SU-DHL-6 (cell line): ENCODE results near the gene PLAC8L1.

Experiments
- EZH2phosphoT487 ChIP-seq: fragments of 200-600 bp; sonication (generic), shearing (Covaris generic); conservative IDR thresholded peaks from 2 replicates; pipeline ENCODE4 v1.6.1; 2018; ENCODE audit warnings: mild to moderate bottlenecking, antibody characterized with exemption, low read length, moderate library complexity, mixed read lengths
- TF ChIP-seq, protein P1 (sequence below): fragments of 200-600 bp; sonication (generic); IDR thresholded peaks from one replicate; pipeline ENCODE4 v1.5.1; 2017; ENCODE audit warnings: antibody characterized with exemption, mild to moderate bottlenecking, low read length, moderate library complexity; ENCODE audit not compliant: insufficient read depth, poor library complexity, severe bottlenecking

DNA sequence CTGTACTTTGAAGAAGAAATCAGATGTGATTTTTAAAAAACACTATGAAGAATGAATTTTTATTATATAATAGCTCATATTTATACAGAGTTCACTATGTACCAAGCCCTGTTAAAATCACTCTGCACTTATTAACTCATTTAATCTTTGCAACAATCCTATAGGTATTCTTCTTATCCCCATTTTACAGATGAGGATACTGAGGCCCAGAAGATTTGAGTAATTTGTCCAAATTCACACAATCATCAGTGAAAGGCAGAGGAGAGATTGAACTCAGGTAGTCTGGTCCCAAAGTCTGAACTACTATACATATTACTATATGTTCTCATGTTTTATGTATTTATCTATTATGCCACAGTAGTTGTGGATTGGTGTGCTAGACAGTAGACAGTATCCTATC lies 16.1 kb downstream of the PLAC8L1 start:
- TF ChIP-seq, protein P1, sequence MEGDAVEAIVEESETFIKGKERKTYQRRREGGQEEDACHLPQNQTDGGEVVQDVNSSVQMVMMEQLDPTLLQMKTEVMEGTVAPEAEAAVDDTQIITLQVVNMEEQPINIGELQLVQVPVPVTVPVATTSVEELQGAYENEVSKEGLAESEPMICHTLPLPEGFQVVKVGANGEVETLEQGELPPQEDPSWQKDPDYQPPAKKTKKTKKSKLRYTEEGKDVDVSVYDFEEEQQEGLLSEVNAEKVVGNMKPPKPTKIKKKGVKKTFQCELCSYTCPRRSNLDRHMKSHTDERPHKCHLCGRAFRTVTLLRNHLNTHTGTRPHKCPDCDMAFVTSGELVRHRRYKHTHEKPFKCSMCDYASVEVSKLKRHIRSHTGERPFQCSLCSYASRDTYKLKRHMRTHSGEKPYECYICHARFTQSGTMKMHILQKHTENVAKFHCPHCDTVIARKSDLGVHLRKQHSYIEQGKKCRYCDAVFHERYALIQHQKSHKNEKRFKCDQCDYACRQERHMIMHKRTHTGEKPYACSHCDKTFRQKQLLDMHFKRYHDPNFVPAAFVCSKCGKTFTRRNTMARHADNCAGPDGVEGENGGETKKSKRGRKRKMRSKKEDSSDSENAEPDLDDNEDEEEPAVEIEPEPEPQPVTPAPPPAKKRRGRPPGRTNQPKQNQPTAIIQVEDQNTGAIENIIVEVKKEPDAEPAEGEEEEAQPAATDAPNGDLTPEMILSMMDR, result no peak
- TF ChIP-seq EZH2phosphoT487, result no peak
